HG03378 (cell line): ENCODE measurements around the gene SLC9C1.
"Not testable (repeated sequence)": the region's sequence is repeated elsewhere in the genome, so short reads cannot be mapped to it uniquely, and the experiment has no call there.

Experiments
- ATAC-seq: cut with Tn5 transposase; IDR thresholded peaks from one replicate; pipeline ENCODE4 v1.9.1; 2021; ENCODE audit warnings: mild to moderate bottlenecking, moderate library complexity; ENCODE audit not compliant: unreplicated experiment

SLC9C1 gene

GRCh38 chr3:112199622-112200316, 94.2 kb downstream of the SLC9C1 start:
- ATAC-seq = no peak

- ATAC-seq = no peak
Measured at GRCh38 chr3:112197131-112197530, 96.9 kb downstream of the SLC9C1 start.

GRCh38 chr3:112187300-112187699, 106.7 kb downstream of the SLC9C1 start:
- ATAC-seq = no peak

- not testable (repeated sequence) for ATAC-seq
Measured at GRCh38 chr3:112185423-112186035, 108.5 kb downstream of the SLC9C1 start.

- ATAC-seq = no peak
Measured at GRCh38 chr3:112175646-112176045, 118.4 kb downstream of the SLC9C1 start.

GRCh38 chr3:112175037-112175436, 119.0 kb downstream of the SLC9C1 start:
- no peak for ATAC-seq

GRCh38 chr3:112171144-112171543, 122.9 kb downstream of the SLC9C1 start:
- ATAC-seq = no peak

GRCh38 chr3:112170046-112170445, 124.0 kb downstream of the SLC9C1 start:
- ATAC-seq = no peak

- peak; percentile 90 for ATAC-seq
Measured at GRCh38 chr3:112167758-112168157, 126.3 kb downstream of the SLC9C1 start.

GRCh38 chr3:112149136-112149535, 144.9 kb downstream of the SLC9C1 start:
- no peak for ATAC-seq

- no peak for ATAC-seq
Measured at GRCh38 chr3:112143689-112144088, 150.3 kb downstream of the SLC9C1 start.

GRCh38 chr3:112143251-112143650, 150.8 kb downstream of the SLC9C1 start:
- peak; percentile 71 for ATAC-seq

GRCh38 chr3:112141293-112141692, 152.7 kb downstream of the SLC9C1 start:
- ATAC-seq = no peak

GRCh38 chr3:112140584-112140983, 153.4 kb downstream of the SLC9C1 start:
- ATAC-seq = no peak

GRCh38 chr3:112138219-112138969, 155.6 kb downstream of the SLC9C1 start:
- ATAC-seq = no peak

GRCh38 chr3:112137781-112138180, 156.2 kb downstream of the SLC9C1 start:
- no peak for ATAC-seq

GRCh38 chr3:112136959-112137693, 156.9 kb downstream of the SLC9C1 start:
- ATAC-seq = no peak

GRCh38 chr3:112136046-112136445, 158.0 kb downstream of the SLC9C1 start:
- ATAC-seq = no peak

- ATAC-seq = no peak
Measured at GRCh38 chr3:112134335-112135124, 159.5 kb downstream of the SLC9C1 start.

GRCh38 chr3:112133626-112134334, 160.2 kb downstream of the SLC9C1 start:
- no peak for ATAC-seq
